ENCODE measurements around the gene ZNF575. TPM values are rescaled to one million over a fixed set of nuclear protein-coding genes. Genes with fewer than 3 reads are reported as not detected.

ZNF575 gene
- total and polyA plus RNA-seq, 2 donors, result 0.38 to 2.5 TPM

GRCh38 chr19:43584484-43584883 lies 51.5 kb downstream of the ZNF575 start:
- peaks cover 4 to 21% of the 10 kb centered on the region in 2 donors for H3K4me1 ChIP-seq (ENCODE audit: control insufficient read depth in 2 of 2, insufficient read depth in 2 of 2, low read length in 2 of 2)
- peak overlapping the region; percentile 0 to 43 for H3K27ac ChIP-seq (ENCODE audit: low read depth in 1 of 2, low read length in 1 of 2)
- no peak overlapping the region for H3K4me3 ChIP-seq (ENCODE audit: low read length in 2 of 2)
- H3K9me3 ChIP-seq (ENCODE audit: control insufficient read depth in 2 of 2, insufficient read depth in 1 of 2, low read length in 1 of 2), result no peaks in the 10 kb centered on the region
- no peak for DNase-seq (ENCODE audit: low read depth in 6 of 9, low spot score in 9 of 9)
- 95% methylated on average over 1 of the region's 1 CpG for WGBS
- peaks cover 9 to 14% of the 10 kb centered on the region in 2 donors for H3K36me3 ChIP-seq (ENCODE audit: control insufficient read depth in 2 of 2, insufficient read depth in 2 of 2, low read length in 1 of 2)
- no peaks in the 10 kb centered on the region for H3K27me3 ChIP-seq (ENCODE audit: control insufficient read depth in 2 of 2, insufficient read depth in 1 of 2, low read length in 1 of 2)

Other genes starting within 250 kb of the ZNF575 start
- 0.99 TPM for gene CD177, start 179.5 kb upstream of the ZNF575 start, total RNA-seq
- 0.80 TPM for gene CD177, start 179.5 kb upstream of the ZNF575 start, polyA plus RNA-seq
- 0.99 TPM for gene TEX101, start 118.3 kb upstream of the ZNF575 start, total RNA-seq
- 0.18 TPM for gene TEX101, start 118.3 kb upstream of the ZNF575 start, polyA plus RNA-seq
- 3.0 TPM for gene LYPD3, start 67.6 kb upstream of the ZNF575 start, total RNA-seq
- 34.2 TPM for gene LYPD3, start 67.6 kb upstream of the ZNF575 start, polyA plus RNA-seq
- 12.0 TPM for gene PHLDB3, start 28.4 kb upstream of the ZNF575 start, total RNA-seq
- 37.9 TPM for gene PHLDB3, start 28.4 kb upstream of the ZNF575 start, polyA plus RNA-seq
- 32.3 TPM for gene ETHE1, start 6.0 kb upstream of the ZNF575 start, total RNA-seq
- 44.8 TPM for gene ETHE1, start 6.0 kb upstream of the ZNF575 start, polyA plus RNA-seq
- 28.2 TPM for gene XRCC1, start 42.3 kb downstream of the ZNF575 start, total RNA-seq
- 23.2 TPM for gene XRCC1, start 42.3 kb downstream of the ZNF575 start, polyA plus RNA-seq
- 16.0 TPM for gene PINLYP, start 42.6 kb downstream of the ZNF575 start, total RNA-seq
- gene PINLYP, start 42.6 kb downstream of the ZNF575 start, polyA plus RNA-seq, result 12.3 TPM
- 4.4 TPM for gene IRGQ, start 62.9 kb downstream of the ZNF575 start, total RNA-seq
- 7.5 TPM for gene IRGQ, start 62.9 kb downstream of the ZNF575 start, polyA plus RNA-seq
- gene ZNF576, start 63.4 kb downstream of the ZNF575 start, total RNA-seq, result 9.7 TPM
- gene ZNF576, start 63.4 kb downstream of the ZNF575 start, polyA plus RNA-seq, result 10.3 TPM
- 0.05 TPM for gene SRRM5, start 78.9 kb downstream of the ZNF575 start, total RNA-seq
- 0.39 TPM for gene SRRM5, start 78.9 kb downstream of the ZNF575 start, polyA plus RNA-seq
- 74.3 TPM for gene ZNF428, start 86.4 kb downstream of the ZNF575 start, total RNA-seq
- 54.8 TPM for gene ZNF428, start 86.4 kb downstream of the ZNF575 start, polyA plus RNA-seq
- 1.5 TPM for gene CADM4, start 106.7 kb downstream of the ZNF575 start, total RNA-seq
- 6.5 TPM for gene CADM4, start 106.7 kb downstream of the ZNF575 start, polyA plus RNA-seq
- gene PLAUR, start 137.0 kb downstream of the ZNF575 start, total RNA-seq, result 5.3 TPM
- 15.3 TPM for gene PLAUR, start 137.0 kb downstream of the ZNF575 start, polyA plus RNA-seq
- not detected for gene IRGC, start 182.9 kb downstream of the ZNF575 start, total RNA-seq
- 0.02 TPM for gene IRGC, start 182.9 kb downstream of the ZNF575 start, polyA plus RNA-seq
- 16.0 TPM for gene SMG9, start 221.8 kb downstream of the ZNF575 start, total RNA-seq
- 36.9 TPM for gene SMG9, start 221.8 kb downstream of the ZNF575 start, polyA plus RNA-seq
- gene KCNN4, start 247.8 kb downstream of the ZNF575 start, total RNA-seq, result 8.7 TPM
- gene KCNN4, start 247.8 kb downstream of the ZNF575 start, polyA plus RNA-seq, result 22.9 TPM

Measured in thymus (tissue), 11 donors.